ENCODE results near the gene TNRC6C.
"Not testable (repeated sequence)": the region's sequence is repeated elsewhere in the genome, so short reads cannot be mapped to it uniquely, and the experiment has no call there.

The TNRC6C gene

GRCh38 chr17:78046923-78047322, 88.4 kb downstream of the TNRC6C start:
- DNase-seq: no peak

DNA sequence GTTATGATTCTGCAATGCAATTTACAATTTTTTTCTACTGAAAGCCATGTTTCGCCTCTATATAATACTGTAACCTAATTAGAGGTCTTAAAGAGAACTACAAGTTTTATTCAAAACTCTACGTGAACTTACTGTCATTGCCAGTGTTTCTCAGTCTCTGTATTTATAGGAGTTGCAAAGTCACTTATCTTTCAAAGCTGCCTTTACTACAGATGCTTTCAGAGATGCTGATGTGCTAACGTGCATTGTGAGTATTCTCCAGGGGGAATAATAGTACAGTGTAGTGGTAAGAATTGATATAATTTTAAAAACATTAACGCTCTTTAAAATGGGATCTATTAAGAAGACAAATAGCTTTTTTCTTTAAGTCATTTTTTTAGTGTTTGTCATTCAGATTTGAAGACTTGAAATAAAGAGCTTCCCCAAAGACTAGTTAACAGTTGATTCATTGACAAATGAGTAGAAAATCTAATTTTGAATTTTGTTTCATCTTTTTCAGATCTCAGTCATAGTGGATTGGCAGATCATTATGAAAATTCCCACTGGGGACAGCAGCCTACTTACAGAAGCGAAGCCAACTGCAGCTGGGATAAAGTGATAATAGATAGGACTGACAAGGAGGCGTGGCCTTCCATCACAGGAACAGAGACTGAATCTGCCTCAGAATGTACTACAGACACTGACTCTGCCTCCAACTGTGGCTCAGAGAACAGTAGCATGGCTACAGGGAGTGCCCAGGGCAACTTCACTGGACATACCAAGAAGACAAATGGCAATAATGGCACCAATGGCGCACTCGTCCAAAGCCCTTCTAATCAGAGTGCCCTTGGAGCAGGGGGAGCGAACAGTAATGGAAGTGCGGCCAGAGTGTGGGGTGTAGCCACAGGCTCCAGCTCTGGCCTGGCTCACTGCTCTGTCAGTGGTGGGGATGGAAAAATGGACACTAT, 90.1 kb downstream of the TNRC6C start:
- no peak for DNase-seq

DNA sequence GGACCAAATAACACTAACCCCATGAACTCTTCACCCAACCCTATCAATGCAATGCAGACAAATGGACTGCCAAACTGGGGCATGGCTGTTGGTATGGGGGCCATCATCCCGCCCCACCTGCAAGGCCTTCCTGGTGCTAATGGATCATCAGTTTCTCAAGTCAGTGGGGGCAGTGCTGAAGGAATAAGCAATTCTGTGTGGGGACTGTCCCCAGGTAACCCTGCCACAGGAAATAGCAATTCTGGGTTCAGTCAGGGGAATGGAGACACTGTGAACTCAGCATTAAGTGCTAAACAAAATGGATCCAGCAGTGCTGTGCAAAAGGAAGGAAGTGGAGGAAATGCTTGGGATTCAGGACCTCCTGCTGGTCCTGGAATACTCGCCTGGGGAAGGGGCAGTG, 91.1 kb downstream of the TNRC6C start:
- DNase-seq: no peak

DNA sequence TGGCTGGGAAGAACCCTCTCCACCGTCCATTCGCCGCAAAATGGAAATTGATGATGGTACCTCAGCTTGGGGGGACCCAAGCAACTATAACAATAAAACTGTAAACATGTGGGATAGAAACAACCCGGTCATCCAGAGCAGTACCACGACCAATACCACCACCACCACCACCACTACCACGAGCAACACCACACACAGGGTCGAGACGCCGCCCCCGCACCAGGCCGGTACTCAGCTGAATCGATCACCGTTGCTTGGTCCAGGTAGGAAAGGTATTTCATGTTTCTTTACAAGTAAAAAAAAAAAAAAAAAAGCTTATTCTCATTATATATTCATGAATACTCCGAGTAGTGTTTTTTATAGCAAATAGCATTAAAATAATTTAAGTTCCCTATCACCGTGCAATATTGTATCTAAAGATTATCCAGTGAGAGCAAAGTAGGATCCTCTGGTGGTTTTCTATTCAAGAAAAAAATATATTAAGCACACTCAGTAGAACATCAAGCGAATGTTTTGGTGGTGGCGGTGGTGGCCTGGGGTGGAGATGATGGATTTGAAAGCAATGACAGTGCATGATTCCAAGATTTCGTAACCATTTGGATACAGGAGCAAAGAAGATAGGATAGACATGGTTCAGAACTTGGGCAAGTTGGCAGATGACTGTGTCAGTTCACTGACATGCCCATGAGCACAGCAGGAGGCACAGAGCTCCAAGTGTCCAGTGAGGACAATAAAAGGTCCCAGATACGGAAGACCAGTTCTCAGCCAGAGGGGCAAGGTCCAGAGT, 92.9 kb downstream of the TNRC6C start:
- no peak for DNase-seq

DNA sequence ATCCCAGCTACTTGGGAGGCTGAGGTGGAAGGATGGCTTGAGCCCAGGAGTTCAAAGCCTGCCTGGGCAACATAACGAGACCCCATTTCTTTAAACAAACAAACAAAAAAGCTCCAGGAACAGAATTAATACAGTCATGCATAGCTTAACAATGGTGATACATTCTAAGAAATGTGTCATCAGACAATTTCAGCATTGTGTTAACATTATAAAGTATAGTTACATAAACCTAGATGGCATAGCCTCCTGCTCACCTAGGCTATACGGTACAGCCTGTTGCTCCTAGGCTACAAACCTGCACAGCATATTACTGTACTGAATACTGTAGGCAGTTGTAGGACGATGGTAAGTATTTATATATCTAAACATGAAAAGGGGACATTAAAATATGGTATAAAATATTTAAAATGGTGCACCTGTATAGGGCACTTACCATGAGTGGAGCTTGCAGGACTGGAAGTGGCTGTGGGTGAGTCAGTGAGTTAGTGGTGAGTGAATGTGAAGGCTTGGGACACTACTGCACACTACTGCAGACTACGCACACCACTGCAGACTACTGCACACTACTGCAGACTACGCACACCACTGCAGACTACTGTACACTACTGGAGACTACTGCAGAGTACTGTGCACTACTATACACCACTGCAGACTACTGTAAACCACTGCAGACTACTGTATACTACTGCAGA, 95.4 kb downstream of the TNRC6C start:
- no peak for DNase-seq

DNA sequence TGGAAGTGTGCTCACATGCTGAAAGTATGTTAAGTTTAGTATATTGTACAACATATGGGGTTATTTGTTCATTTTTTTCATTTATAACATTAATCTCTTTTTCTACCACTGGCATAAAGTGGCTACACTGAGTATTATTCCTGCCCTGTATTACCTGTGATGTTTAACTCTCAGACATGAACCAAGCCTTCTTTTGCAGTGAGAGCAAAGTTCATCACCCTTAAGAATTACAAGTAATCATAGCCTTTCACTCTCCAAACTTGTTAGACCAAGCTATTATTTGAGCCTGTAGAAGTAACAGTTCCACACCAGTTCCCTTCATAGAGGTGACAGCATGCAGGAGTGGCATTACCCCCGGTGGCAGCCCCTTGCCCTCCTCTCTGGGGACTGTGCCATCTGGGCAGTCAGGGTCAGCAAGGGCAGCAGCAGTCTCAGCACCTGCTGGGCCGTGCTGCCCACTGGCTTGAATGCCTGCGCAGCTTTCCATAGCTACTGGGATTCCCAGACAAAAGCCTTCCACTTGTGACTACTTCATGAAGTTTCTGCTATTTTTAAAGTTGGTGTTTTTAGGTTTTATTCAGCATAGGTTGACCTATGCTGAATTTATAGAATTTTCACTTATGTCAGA, 98.7 kb downstream of the TNRC6C start:
- DNase-seq: no peak

GRCh38 chr17:78058001-78058400, 99.5 kb downstream of the TNRC6C start:
- no peak for DNase-seq

DNA sequence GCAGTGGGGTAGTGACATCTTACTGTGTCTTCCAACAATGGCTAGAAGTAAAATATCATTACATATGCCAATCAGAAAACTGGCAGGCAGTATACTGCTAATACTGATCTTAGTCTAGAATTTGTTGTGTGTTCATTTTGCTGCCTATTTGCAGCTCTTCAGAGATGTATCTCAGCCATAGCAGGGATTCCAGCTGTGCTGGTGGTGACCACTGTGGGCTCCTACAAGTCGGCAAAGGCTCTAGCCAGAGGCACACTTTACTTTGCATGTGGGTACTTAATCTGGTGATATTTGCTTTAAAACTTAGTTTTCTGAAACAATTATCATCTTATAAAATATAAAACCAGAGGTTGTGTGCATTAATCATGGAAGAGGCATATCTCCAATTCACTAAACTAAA, 100.1 kb downstream of the TNRC6C start:
- no peak for DNase-seq

DNA sequence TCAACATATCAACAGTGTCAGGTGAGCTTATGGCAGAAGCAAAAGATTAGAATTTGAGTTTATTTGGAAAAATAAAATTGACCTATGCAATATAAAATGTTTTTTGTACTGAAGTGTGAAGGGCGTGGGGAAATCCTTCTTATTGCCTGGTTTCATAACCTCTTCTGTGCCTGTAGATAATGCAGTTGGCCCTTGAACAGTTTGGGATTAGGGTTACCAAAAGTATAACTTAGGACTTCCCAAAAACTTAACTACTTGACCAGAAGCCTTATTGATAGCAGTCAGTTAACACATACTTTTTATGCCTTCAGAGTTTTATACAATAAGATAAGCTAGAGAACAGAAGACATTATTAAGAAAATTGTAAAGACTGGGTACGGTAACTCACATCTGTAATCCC, 104.1 kb downstream of the TNRC6C start:
- DNase-seq: no peak

DNA sequence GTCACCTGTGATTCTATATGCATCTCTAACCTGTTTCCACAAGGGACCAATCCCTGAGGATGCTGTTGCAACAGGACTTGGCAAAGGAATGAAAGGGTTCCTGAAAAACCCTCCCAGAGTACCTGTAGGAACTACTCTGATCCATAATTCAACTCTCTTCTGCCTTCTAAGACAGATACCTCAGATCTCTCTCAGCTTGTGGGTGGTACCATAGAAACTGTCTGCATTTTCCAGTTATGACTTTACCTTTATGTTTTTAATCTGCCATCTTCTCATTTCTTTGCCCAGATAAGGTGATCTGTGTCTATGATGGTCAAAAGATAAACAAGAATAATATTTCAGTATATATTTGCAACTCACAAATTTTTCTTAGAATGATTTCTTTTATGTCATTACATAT, 105.0 kb downstream of the TNRC6C start:
- no peak for DNase-seq

DNA sequence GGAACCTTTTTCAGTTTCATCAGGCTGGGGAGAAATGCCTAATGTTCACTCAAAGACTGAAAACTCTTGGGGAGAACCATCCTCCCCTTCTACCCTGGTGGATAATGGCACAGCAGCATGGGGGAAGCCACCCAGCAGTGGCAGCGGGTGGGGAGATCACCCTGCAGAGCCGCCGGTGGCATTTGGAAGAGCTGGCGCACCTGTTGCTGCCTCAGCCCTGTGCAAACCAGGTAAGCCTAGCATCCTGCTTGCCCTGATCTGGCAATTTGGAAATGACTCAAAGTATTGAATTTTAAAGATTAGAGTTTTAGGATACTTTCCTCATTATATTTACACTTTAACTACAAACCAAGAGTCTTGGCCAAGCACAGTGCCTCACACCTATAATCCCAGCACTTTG, 106.2 kb downstream of the TNRC6C start:
- no peak for DNase-seq

DNA sequence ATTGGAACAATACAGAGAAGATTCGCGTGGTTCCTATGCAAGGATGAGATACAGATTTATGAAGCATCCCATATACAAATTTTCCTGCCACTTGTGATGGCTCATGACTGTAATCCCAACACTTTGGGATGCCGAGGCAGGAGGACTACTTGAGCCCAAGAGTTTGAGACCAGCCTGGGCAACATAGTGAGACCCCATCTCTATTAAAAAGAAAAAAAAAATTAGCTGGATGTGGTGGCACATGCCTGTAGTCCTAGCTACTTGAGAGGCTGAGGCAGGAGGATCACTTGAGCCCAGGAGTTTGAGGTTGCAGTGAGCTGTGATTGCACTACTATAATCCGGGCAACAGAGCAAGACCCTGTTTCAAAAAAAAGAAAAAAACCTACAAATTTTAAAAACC, 108.5 kb downstream of the TNRC6C start:
- DNase-seq: not testable (repeated sequence)

DNA sequence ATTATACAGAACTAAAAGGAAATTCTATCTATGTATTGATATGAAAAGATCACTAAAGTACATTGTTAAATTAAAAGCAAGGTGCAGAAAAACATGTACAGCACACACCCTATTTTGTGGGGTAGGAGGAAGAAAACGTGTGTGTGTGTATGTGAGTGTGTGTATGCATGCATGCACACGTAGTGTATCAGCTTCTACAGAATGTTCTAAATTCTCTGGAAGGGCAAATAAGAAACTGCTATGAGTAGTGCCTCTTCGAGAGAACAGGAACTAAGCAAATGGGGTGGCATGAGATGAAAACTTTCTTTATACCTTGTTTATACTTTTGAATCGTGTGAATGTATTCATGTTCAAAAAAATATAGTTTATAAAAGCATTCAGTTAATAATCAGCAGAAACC, 111.2 kb downstream of the TNRC6C start:
- no peak for DNase-seq

GRCh38 chr17:78072961-78073360, 114.5 kb downstream of the TNRC6C start:
- DNase-seq: no peak

- DNase-seq: no peak
Measured at GRCh38 chr17:78075011-78075410, 116.5 kb downstream of the TNRC6C start.

GRCh38 chr17:78075545-78075944, 117.0 kb downstream of the TNRC6C start:
- no peak for DNase-seq

- no peak for DNase-seq
Measured at GRCh38 chr17:78079253-78079652, 120.8 kb downstream of the TNRC6C start.

- DNase-seq: no peak
Measured at GRCh38 chr17:78081551-78081950, 123.0 kb downstream of the TNRC6C start.

GRCh38 chr17:78082355-78082872, 123.9 kb downstream of the TNRC6C start:
- DNase-seq: not testable (repeated sequence)

GRCh38 chr17:78082988-78083387, 124.5 kb downstream of the TNRC6C start:
- no peak for DNase-seq

DNA sequence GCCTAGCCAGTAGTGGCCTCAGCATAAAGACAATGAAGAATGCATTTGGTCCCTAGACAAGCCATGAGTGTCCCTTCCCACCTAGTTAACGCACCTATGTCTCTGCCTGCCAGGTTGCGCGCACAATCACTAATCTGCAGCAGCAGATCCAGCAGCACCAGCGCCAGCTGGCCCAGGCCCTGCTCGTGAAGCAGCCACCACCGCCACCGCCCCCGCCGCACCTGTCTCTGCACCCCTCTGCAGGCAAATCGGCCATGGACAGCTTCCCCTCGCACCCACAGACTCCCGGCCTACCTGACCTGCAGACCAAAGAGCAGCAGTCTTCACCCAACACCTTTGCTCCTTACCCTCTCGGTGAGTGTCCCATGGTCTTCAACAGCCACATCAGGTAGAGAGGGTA, 128.2 kb downstream of the TNRC6C start:
- no peak for DNase-seq

- DNase-seq: no peak
Measured at GRCh38 chr17:78088529-78088928, 130.0 kb downstream of the TNRC6C start.
